Embryonic facial prominence (tissue), 1 donor: ENCODE results near the gene SERAC1.

Source experiments
- DNase-seq: peaks from one replicate; pipeline ENCODE4 v3.0.0-alpha.2; 2016; ENCODE audit errors: extremely low spot score

SERAC1 gene

GRCh38 chr6:158124288-158124687 lies 43.8 kb downstream of the SERAC1 start:
- DNase-seq, result no peak

GRCh38 chr6:158122048-158122447 lies 46.0 kb downstream of the SERAC1 start:
- DNase-seq, result no peak

- no peak for DNase-seq
Measured at GRCh38 chr6:158121335-158121734, 46.7 kb downstream of the SERAC1 start.

GRCh38 chr6:158118886-158119285 lies 49.2 kb downstream of the SERAC1 start:
- no peak for DNase-seq

- DNase-seq, result no peak
Measured at GRCh38 chr6:158115508-158115907, 52.6 kb downstream of the SERAC1 start.

- no peak for DNase-seq
Measured at GRCh38 chr6:158115102-158115501, 53.0 kb downstream of the SERAC1 start.

- no peak for DNase-seq
Measured at GRCh38 chr6:158113802-158114201, 54.3 kb downstream of the SERAC1 start.

GRCh38 chr6:158111987-158112386 lies 56.1 kb downstream of the SERAC1 start:
- no peak for DNase-seq

GRCh38 chr6:158110986-158111385 lies 57.1 kb downstream of the SERAC1 start:
- no peak for DNase-seq

- no peak for DNase-seq
Measured at GRCh38 chr6:158109748-158110147, 58.3 kb downstream of the SERAC1 start.

GRCh38 chr6:158104696-158105095 lies 63.4 kb downstream of the SERAC1 start:
- DNase-seq, result no peak

- DNase-seq, result no peak
Measured at GRCh38 chr6:158103228-158103627, 64.8 kb downstream of the SERAC1 start.

- no peak for DNase-seq
Measured at GRCh38 chr6:158095671-158096070, 72.4 kb downstream of the SERAC1 start.

- no peak for DNase-seq
Measured at GRCh38 chr6:158095031-158095430, 73.0 kb downstream of the SERAC1 start.

GRCh38 chr6:158092806-158093205 lies 75.3 kb downstream of the SERAC1 start:
- DNase-seq, result no peak

GRCh38 chr6:158087224-158087867 lies 80.7 kb downstream of the SERAC1 start:
- DNase-seq, result no peak

- DNase-seq, result no peak
Measured at GRCh38 chr6:158086504-158087223, 81.4 kb downstream of the SERAC1 start.

GRCh38 chr6:158086054-158086503 lies 82.0 kb downstream of the SERAC1 start:
- DNase-seq, result no peak

GRCh38 chr6:158085261-158086053 lies 82.6 kb downstream of the SERAC1 start:
- DNase-seq, result no peak

- DNase-seq, result no peak
Measured at GRCh38 chr6:158083455-158084325, 84.4 kb downstream of the SERAC1 start.

- DNase-seq, result no peak
Measured at GRCh38 chr6:158081657-158081935, 86.5 kb downstream of the SERAC1 start.
